Body of pancreas (tissue), 4 donors: ENCODE measurements around the gene NOSTRIN.

ENCODE experiments used
- POLR2A ChIP-seq, 3 donors: fragments of 450-650 bp; IDR thresholded peaks; one replicate each; pipeline ENCODE4 v1.6.1; 2016; ENCODE audit warnings: antibody characterized with exemption in 3 of 3, mild to moderate bottlenecking in 2 of 3
- TF ChIP-seq, protein P1 (sequence below), 7 experiments: fragments of 450-650 bp in 4 of 7; fragments of 200-600 bp in 3 of 7; sonication (generic) in 3 of 7; IDR thresholded peaks; one replicate each; pipeline ENCODE4 v1.5.1; 2016 to 2019; ENCODE audit warnings: antibody characterized with exemption in 7 of 7

DNA sequence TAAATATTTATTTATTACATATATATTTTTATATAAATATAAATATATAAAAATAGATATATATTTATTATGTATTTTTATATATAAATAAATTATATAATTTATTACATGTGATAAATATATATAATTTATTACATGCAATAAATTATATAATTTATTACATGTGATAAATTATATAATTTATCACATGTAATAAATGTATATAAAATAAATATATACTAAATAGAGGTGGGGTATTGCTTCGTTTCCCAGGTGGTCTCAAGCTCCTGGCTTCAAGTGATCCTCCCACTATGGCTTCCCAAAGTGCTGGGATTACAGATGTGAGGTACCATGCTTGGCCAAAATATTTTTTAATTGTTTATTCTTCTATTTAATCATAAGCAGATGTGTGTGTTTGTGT lies 95.0 kb downstream of the NOSTRIN start:
- TF ChIP-seq, protein P1, sequence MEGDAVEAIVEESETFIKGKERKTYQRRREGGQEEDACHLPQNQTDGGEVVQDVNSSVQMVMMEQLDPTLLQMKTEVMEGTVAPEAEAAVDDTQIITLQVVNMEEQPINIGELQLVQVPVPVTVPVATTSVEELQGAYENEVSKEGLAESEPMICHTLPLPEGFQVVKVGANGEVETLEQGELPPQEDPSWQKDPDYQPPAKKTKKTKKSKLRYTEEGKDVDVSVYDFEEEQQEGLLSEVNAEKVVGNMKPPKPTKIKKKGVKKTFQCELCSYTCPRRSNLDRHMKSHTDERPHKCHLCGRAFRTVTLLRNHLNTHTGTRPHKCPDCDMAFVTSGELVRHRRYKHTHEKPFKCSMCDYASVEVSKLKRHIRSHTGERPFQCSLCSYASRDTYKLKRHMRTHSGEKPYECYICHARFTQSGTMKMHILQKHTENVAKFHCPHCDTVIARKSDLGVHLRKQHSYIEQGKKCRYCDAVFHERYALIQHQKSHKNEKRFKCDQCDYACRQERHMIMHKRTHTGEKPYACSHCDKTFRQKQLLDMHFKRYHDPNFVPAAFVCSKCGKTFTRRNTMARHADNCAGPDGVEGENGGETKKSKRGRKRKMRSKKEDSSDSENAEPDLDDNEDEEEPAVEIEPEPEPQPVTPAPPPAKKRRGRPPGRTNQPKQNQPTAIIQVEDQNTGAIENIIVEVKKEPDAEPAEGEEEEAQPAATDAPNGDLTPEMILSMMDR (IDR thresholded peaks at IDR 0.05): no peak
- no peak for TF ChIP-seq POLR2A (IDR thresholded peaks at IDR 0.05)
